Spleen (tissue), 11 donors: Measurements from ENCODE around the gene RELCH. TPM values are rescaled to one million over a fixed set of nuclear protein-coding genes. Genes with fewer than 3 reads are reported as not detected.

ENCODE experiments used
- DNase-seq: peaks from one replicate; pipeline ENCODE4 v3.0.0-alpha.2; 2020
- H3K27ac ChIP-seq, 8 donors: fragments of 200-600 bp; sonication (generic) in 7 of 8; 1 replicate in 4 of 8; 2 replicates in 4 of 8; pipeline versions ENCODE4 v1.5.0 to v1.8.0; 2016 to 2021; ENCODE audit warnings: inconsistent platforms in 4 of 8, mild to moderate bottlenecking in 4 of 8, moderate library complexity in 1 of 8
- H3K27me3 ChIP-seq, 7 donors: fragments of 200-600 bp; sonication (generic) in 6 of 7; replicated peaks in 1 of 7; 1 replicate in 4 of 7; 2 replicates in 3 of 7; pipeline versions ENCODE4 v1.5.0 to v1.8.0; 2016 to 2021; ENCODE audit warnings: inconsistent platforms in 3 of 7, mild to moderate bottlenecking in 1 of 7
- H3K36me3 ChIP-seq, 6 donors: fragments of 200-600 bp; sonication (generic) in 5 of 6; 1 replicate in 4 of 6; 2 replicates in 2 of 6; pipeline versions ENCODE4 v1.5.0 to v1.8.0; 2016 to 2021; ENCODE audit warnings: inconsistent platforms in 2 of 6
- H3K4me1 ChIP-seq, 6 donors: fragments of 200-600 bp; sonication (generic) in 5 of 6; 1 replicate in 3 of 6; 2 replicates in 3 of 6; pipeline versions ENCODE4 v1.5.0 to v1.8.0; 2016 to 2021; ENCODE audit warnings: inconsistent platforms in 3 of 6
- H3K4me3 ChIP-seq, 8 donors: fragments of 200-600 bp; sonication (generic) in 7 of 8; 1 replicate in 4 of 8; 2 replicates in 4 of 8; pipeline versions ENCODE4 v1.5.0 to v1.8.0; 2016 to 2021; ENCODE audit warnings: inconsistent platforms in 4 of 8, mild to moderate bottlenecking in 4 of 8, moderate library complexity in 2 of 8
- H3K9me3 ChIP-seq, 8 donors: fragments of 200-600 bp; sonication (generic) in 7 of 8; 1 replicate in 4 of 8; 2 replicates in 4 of 8; pipeline versions ENCODE4 v1.5.0 to v1.8.0; 2016 to 2021; ENCODE audit warnings: inconsistent platforms in 4 of 8
- POLR2A ChIP-seq, 3 donors: fragments of 450-650 bp; IDR thresholded peaks; one replicate each; pipeline ENCODE4 v1.5.1; 2017; ENCODE audit warnings: antibody characterized with exemption in 3 of 3, mild to moderate bottlenecking in 1 of 3
- POLR2AphosphoS5 ChIP-seq, 3 donors: sonication (generic); formaldehyde crosslinking; IDR thresholded peaks; one replicate each; pipeline ENCODE4 v1.5.1; 2017; ENCODE audit warnings: antibody characterized with exemption in 3 of 3
- WGBS, 5 donors: extraction: QIAGEN DNeasy Blood & Tissue Kit in 3 of 5; methylation state at CpG; one replicate each; pipeline versions ENCODE4 v1.1.5 to v1.1.7; 2013 to 2018; 5-methylcytosine and 5-hydroxymethylcytosine counted together
- intact Hi-C: fragments of 100-400 bp; cut with DNase I; formaldehyde crosslinking; loops from one replicate; pipeline ENCODE4 v1.15.0; 2023; ENCODE audit warnings: low total_unique reads
- polyA plus RNA-seq, 3 donors: library from polyadenylated mRNA; stranded (reverse); fragments of 200-250 nt; gene quantifications; one replicate each; pipeline ENCODE4 v1.2.1, GENCODE V29; 2013
- total RNA-seq, 7 donors: library from RNA; depleted of rRNA in 3 of 7; stranded (reverse); fragments of >200 nt in 3 of 7; fragmentation: NEBNext Ultra II Directional in 4 of 7; extraction: Animal tissue kit (Norgen Biotek cat#: 25700) in 4 of 7; gene quantifications; one replicate each; pipeline versions ENCODE4 v1.1.0 to v1.2.1, GENCODE V29; 2016 to 2021
- TF ChIP-seq, protein P1 (sequence below), 11 experiments: fragments of 200-600 bp in 7 of 11; fragments of 450-650 bp in 4 of 11; sonication (generic) in 4 of 11; IDR thresholded peaks in 8 of 11; conservative IDR thresholded peaks in 3 of 11; 1 replicate in 7 of 11; 2 replicates in 4 of 11; pipeline versions ENCODE4 v1.4.0 to v1.8.0; 2016 to 2021; ENCODE audit warnings: antibody characterized with exemption in 11 of 11, inconsistent platforms in 4 of 11, mild to moderate bottlenecking in 1 of 11
- donor health status: healthy with polysubstance abuse.
- donor health status: DM: no; HTN: no; CAD: no; lungs with moderate emphysema.
- donor health status: DM: no; HTN: no; CAD: no.
- donor health status: Bipolar disorder and iron deficiency.
- donor health status: healthy.
- donor health status: DM: no; HTN: no; CAD: no.
- donor health status: DM: yes; HTN: yes; CAD: no.

Gene RELCH
- total and polyA plus RNA-seq, 10 donors, result 11.8 to 75.1 (median 49.3) TPM

DNA sequence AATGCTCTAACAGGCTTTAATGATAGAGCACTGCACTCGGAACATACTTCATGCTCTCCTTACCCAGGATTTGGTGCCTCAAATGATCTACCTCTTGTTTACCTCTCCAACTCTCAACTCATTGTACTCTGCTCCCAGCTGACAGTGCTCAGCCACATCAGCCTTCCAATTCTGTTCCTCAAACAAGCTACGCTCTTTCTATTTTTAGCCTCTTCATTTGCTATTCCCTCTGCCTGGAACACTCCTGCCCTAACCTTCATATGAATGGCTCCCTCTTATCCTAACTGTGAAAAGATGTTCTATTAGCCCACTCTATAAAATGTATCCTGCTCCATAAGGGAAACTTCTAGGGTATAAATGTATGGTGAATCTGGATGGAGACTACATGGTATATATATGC is 42.7 kb upstream of the RELCH start:
- TF ChIP-seq POLR2A (IDR thresholded peaks at IDR 0.05) (no peak), POLR2AphosphoS5 (IDR thresholded peaks at IDR 0.05) (no peak)
- TF ChIP-seq, protein P1, sequence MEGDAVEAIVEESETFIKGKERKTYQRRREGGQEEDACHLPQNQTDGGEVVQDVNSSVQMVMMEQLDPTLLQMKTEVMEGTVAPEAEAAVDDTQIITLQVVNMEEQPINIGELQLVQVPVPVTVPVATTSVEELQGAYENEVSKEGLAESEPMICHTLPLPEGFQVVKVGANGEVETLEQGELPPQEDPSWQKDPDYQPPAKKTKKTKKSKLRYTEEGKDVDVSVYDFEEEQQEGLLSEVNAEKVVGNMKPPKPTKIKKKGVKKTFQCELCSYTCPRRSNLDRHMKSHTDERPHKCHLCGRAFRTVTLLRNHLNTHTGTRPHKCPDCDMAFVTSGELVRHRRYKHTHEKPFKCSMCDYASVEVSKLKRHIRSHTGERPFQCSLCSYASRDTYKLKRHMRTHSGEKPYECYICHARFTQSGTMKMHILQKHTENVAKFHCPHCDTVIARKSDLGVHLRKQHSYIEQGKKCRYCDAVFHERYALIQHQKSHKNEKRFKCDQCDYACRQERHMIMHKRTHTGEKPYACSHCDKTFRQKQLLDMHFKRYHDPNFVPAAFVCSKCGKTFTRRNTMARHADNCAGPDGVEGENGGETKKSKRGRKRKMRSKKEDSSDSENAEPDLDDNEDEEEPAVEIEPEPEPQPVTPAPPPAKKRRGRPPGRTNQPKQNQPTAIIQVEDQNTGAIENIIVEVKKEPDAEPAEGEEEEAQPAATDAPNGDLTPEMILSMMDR (IDR thresholded peaks at IDR 0.05 in 8 of 11, conservative IDR thresholded peaks at IDR 0.05 in 3 of 11), result no peak
- H3K36me3 ChIP-seq, result peaks cover 0 to 56% (median 16%) of the 10 kb centered on the region in 6 donors
- DNase-seq, result no peak
- H3K4me1 ChIP-seq, result no peaks in the 10 kb centered on the region
- H3K27me3 ChIP-seq, result no peaks in the 10 kb centered on the region
- WGBS, 5 donors, result 93 to 100% (median 95%) methylated on average over 2 of the region's 2 CpGs
- intact Hi-C loops, result no loop called here
- no peak overlapping the region for H3K4me3 ChIP-seq
- H3K27ac ChIP-seq, result no peak overlapping the region
- H3K9me3 ChIP-seq, result no peaks in the 10 kb centered on the region

DNA sequence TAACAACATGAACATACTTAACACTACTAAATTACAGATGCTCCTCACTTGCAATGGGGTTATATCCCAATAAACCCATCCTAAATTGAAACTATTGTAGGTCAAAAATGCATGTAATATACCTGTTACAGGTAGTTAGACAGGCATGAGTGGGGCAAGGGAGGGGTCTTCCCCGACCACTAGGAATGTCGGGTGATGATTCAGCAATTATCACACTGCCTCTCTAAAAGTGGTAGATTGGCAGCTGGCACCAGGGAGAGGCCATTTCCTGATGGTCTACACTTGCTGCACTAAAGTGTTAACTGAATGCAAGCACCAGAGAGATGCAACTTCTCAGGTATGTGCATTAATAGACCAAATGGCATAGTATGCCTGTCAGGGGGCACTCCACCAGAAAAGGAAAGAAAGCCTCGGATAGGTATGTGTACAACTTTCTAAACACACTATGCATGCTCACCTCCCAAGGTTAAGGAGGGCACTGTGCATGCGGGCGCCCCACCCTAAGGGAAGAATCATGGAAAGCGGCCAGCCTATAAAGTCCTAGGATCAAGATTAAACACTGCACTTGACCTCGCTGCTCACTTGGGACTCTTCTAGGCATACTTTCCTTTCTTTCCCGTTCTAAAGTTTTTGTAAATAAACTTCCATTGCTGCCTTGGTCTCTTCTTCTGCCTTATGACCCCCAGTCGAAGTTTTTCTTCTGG is 35.8 kb upstream of the RELCH start:
- 92 to 95% (median 92%) methylated on average over 9 of the region's 9 CpGs for WGBS, 5 donors

DNA sequence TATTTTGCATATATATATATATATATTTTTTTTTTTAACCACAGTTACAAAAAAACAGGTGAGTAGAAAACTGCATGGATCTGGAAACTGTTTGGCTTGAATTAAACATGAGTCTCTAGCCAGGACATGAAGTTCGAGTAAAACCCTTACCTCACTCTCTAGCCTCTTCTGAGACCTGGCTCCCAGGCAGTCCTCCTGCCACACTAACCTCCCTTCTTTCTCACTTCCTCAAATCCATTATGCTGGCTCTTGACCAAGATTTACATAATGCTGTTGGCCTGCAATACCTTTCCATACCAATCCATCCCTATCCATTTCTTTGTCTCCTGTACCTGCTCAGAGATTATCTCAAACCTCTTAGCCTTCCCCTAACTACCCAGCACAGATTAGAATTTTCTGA is 34.2 kb upstream of the RELCH start:
- DNase-seq, result no peak

More for the DNA sequence above, 35.8 kb upstream of the RELCH start:
- Histone ChIP-seq H3K4me1 (no peaks in the 10 kb centered on the region), H3K27me3 (no peaks in the 10 kb centered on the region), H3K4me3 (no peak overlapping the region), H3K9me3 (no peaks in the 10 kb centered on the region), H3K36me3 (peaks cover 0 to 55% (median 9%) of the 10 kb centered on the region in 6 donors), H3K27ac (no peak overlapping the region)
- TF ChIP-seq POLR2A (IDR thresholded peaks at IDR 0.05) (no peak), POLR2AphosphoS5 (IDR thresholded peaks at IDR 0.05) (no peak)
- TF ChIP-seq, protein P1 (IDR thresholded peaks at IDR 0.05 in 8 of 11, conservative IDR thresholded peaks at IDR 0.05 in 3 of 11), result no peak
- no peak for DNase-seq
- intact Hi-C loops, result no loop called here

DNA sequence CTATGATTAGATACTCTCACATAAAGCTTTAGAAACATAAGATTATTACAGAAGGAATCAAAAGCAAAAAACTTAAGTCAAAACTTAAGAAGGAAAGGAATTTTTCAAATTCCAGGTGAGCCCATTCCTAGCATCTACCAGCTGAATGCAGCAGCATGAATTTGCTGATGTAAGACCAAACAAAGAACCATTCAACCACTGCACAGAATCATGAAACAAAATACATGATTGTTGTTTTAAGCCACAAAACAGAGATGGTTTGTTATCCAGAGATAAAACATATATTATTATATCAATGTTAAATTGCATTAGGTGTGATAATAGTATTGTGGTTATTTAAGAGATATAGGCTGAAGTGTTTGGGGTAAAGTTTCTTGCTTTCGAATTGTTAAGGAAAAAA is 29.2 kb upstream of the RELCH start:
- no peak overlapping the region for H3K27ac ChIP-seq
- H3K36me3 ChIP-seq, result peaks cover 0 to 80% (median 8%) of the 10 kb centered on the region in 6 donors
- H3K4me1 ChIP-seq, result no peaks in the 10 kb centered on the region
- 86 to 97% (median 95%) methylated on average over 1 of the region's 1 CpG for WGBS, 5 donors
- TF ChIP-seq, protein P1 (IDR thresholded peaks at IDR 0.05 in 8 of 11, conservative IDR thresholded peaks at IDR 0.05 in 3 of 11), result no peak
- TF ChIP-seq POLR2AphosphoS5 (IDR thresholded peaks at IDR 0.05), result no peak
- TF ChIP-seq POLR2A (IDR thresholded peaks at IDR 0.05), result no peak
- intact Hi-C loops, result no loop called here
- no peaks in the 10 kb centered on the region for H3K27me3 ChIP-seq
- H3K9me3 ChIP-seq, result no peaks in the 10 kb centered on the region
- DNase-seq, result no peak
- no peak overlapping the region for H3K4me3 ChIP-seq

More for the DNA sequence above, 34.2 kb upstream of the RELCH start:
- no peaks in the 10 kb centered on the region for H3K4me1 ChIP-seq
- H3K9me3 ChIP-seq, result no peaks in the 10 kb centered on the region
- H3K27ac ChIP-seq, result no peak overlapping the region
- intact Hi-C loops, result no loop called here
- no peak for TF ChIP-seq POLR2AphosphoS5 (IDR thresholded peaks at IDR 0.05)
- TF ChIP-seq POLR2A (IDR thresholded peaks at IDR 0.05), result no peak
- TF ChIP-seq, protein P1 (IDR thresholded peaks at IDR 0.05 in 8 of 11, conservative IDR thresholded peaks at IDR 0.05 in 3 of 11), result no peak
- no peak overlapping the region for H3K4me3 ChIP-seq
- H3K36me3 ChIP-seq, result peaks cover 0 to 66% (median 5%) of the 10 kb centered on the region in 6 donors
- no peaks in the 10 kb centered on the region for H3K27me3 ChIP-seq
- 84 to 100% (median 93%) methylated on average over 1 of the region's 1 CpG for WGBS, 5 donors
